IMR-90 (cell line): ENCODE measurements around the gene SPG11. TPM values are rescaled to one million over a fixed set of nuclear protein-coding genes. Genes with fewer than 3 reads are reported as not detected.

Experiments used
- ATAC-seq: fragments of 200-7000 bp; cut with Tn5 transposase; 2 replicates; pipeline ENCODE4 v1.9.1; 2020; ENCODE audit warnings: low read depth, mild to moderate bottlenecking, moderate library complexity
- BruUV-seq: library from RNA; stranded (reverse); fragments of 400-500 nt; replicated peaks from 2 replicates; lab custom pipeline; 2021; lab: Mats Ljungman, UMichigan
- CTCF ChIA-PET: fragments of 300-600 bp; formaldehyde crosslinking; extraction: SDS; loops from one replicate; lab custom pipeline; 2021; ENCODE audit warnings: antibody characterized with exemption; lab: Yijun Ruan, JAX
- POLR2A ChIA-PET: fragments of 300-600 bp; sonication (Branson Sonifier 250); formaldehyde crosslinking; loops from one replicate; lab custom pipeline; 2022; ENCODE audit warnings: antibody characterized with exemption; ENCODE audit not compliant: unreplicated experiment; lab: Charles Lee
- DNase-seq: peaks from one replicate; pipeline ENCODE4 v3.0.0; 2013
- H2AFZ ChIP-seq: replicated peaks from 2 replicates; pipeline ENCODE3; 2013; ENCODE audit warnings: low read length, mild to moderate bottlenecking; ENCODE audit not compliant: poor library complexity
- H2AK5ac ChIP-seq: 2 replicates; pipeline ENCODE4 v1.6.1; 2013; ENCODE audit warnings: low read depth, low read length, inconsistent platforms
- H2AK9ac ChIP-seq: replicated peaks from 2 replicates; pipeline ENCODE3; 2013; ENCODE audit warnings: mild to moderate bottlenecking, low read depth, low read length, moderate library complexity; ENCODE audit not compliant: poor library complexity
- H2BK120ac ChIP-seq: 2 replicates; pipeline ENCODE4 v1.6.1; 2013; ENCODE audit warnings: low read depth, low read length, inconsistent platforms
- H2BK15ac ChIP-seq: 3 replicates; pipeline ENCODE4 v1.6.1; 2013; ENCODE audit warnings: low read depth, low read length, inconsistent platforms
- H2BK20ac ChIP-seq: 2 replicates; pipeline ENCODE4 v1.6.1; 2013; ENCODE audit warnings: low read depth, mild to moderate bottlenecking, inconsistent platforms, low read length, moderate library complexity
- H2BK5ac ChIP-seq: 2 replicates; pipeline ENCODE4 v1.6.1; 2013; ENCODE audit warnings: mild to moderate bottlenecking, low read depth, low read length, inconsistent platforms; ENCODE audit not compliant: poor library complexity, severe bottlenecking
- H3K14ac ChIP-seq: replicated peaks from 2 replicates; pipeline ENCODE4 v1.6.1; 2013; ENCODE audit warnings: low read depth, low read length, inconsistent platforms
- H3K18ac ChIP-seq: 2 replicates; pipeline ENCODE4 v1.6.1; 2013; ENCODE audit warnings: low read depth, low read length, control low read depth
- H3K23ac ChIP-seq: 2 replicates; pipeline ENCODE4 v1.6.1; 2013; ENCODE audit warnings: low read depth, low read length, inconsistent platforms
- H3K27ac ChIP-seq: 2 replicates; pipeline ENCODE4 v1.5.1; 2013; ENCODE audit warnings: mild to moderate bottlenecking, control low read depth, low read length; ENCODE audit not compliant: insufficient read depth
- H3K27me3 ChIP-seq: 2 replicates; pipeline ENCODE4 v1.6.1; 2013; ENCODE audit warnings: low read length; ENCODE audit not compliant: control insufficient read depth, insufficient read depth
- H3K36me3 ChIP-seq: 2 replicates; pipeline ENCODE4 v1.6.1; 2013; ENCODE audit warnings: low read length, mixed read lengths; ENCODE audit not compliant: control insufficient read depth, insufficient read depth
- H3K4ac ChIP-seq: 2 replicates; pipeline ENCODE4 v1.6.1; 2013; ENCODE audit warnings: low read depth, low read length, inconsistent platforms
- H3K4me1 ChIP-seq: 2 replicates; pipeline ENCODE4 v1.6.1; 2013; ENCODE audit warnings: low read length, mixed read lengths; ENCODE audit not compliant: control insufficient read depth, insufficient read depth
- H3K4me2 ChIP-seq: 2 replicates; pipeline ENCODE4 v1.6.1; 2013; ENCODE audit warnings: low read depth, mild to moderate bottlenecking, control low read depth, low read length, moderate library complexity
- H3K4me3 ChIP-seq: 2 replicates; pipeline ENCODE4 v1.5.1; 2013; ENCODE audit warnings: low read depth, mild to moderate bottlenecking, control low read depth, low read length, moderate library complexity; ENCODE audit not compliant: insufficient read depth
- H3K56ac ChIP-seq: 2 replicates; pipeline ENCODE4 v1.6.1; 2013; ENCODE audit warnings: low read length, inconsistent platforms; ENCODE audit not compliant: insufficient read depth; ENCODE audit errors: extremely low read depth
- H3K79me1 ChIP-seq, 2 experiments: 2 replicates each; pipeline ENCODE4 v1.6.1; 2013; ENCODE audit warnings: low read length in 2 of 2, inconsistent platforms in 1 of 2, low read depth in 1 of 2
- H3K9ac ChIP-seq: 2 replicates; pipeline ENCODE4 v1.6.1; 2013; ENCODE audit warnings: low read depth, low read length, control low read depth
- H3K9me1 ChIP-seq: 2 replicates; pipeline ENCODE4 v1.6.1; 2013; ENCODE audit warnings: low read length, inconsistent platforms; ENCODE audit not compliant: insufficient read depth
- H3K9me3 ChIP-seq: 2 replicates; pipeline ENCODE4 v1.6.1; 2013; ENCODE audit warnings: low read length; ENCODE audit not compliant: control insufficient read depth, insufficient read depth
- H4K20me1 ChIP-seq: 2 replicates; pipeline ENCODE4 v1.6.1; 2013; ENCODE audit warnings: low read length, inconsistent platforms; ENCODE audit not compliant: insufficient read depth
- H4K5ac ChIP-seq: 2 replicates; pipeline ENCODE4 v1.6.1; 2013; ENCODE audit warnings: mild to moderate bottlenecking, low read depth, low read length, control low read depth
- H4K8ac ChIP-seq, 2 experiments: 2 replicates each; pipeline ENCODE4 v1.6.1; 2013; ENCODE audit warnings: low read depth in 2 of 2, low read length in 2 of 2, control low read depth in 1 of 2, inconsistent platforms in 1 of 2
- H4K91ac ChIP-seq: 2 replicates; pipeline ENCODE4 v1.6.1; 2013; ENCODE audit warnings: low read depth, low read length, inconsistent platforms; ENCODE audit not compliant: insufficient read depth
- BHLHE40 ChIP-seq: fragments of 150-350 bp; IDR thresholded peaks from 2 replicates; pipeline ENCODE4 v1.6.1; 2016; ENCODE audit warnings: mild to moderate bottlenecking, low read depth, low read length
- CEBPB ChIP-seq: IDR thresholded peaks from 2 replicates; pipeline ENCODE4 v1.6.1; 2012; ENCODE audit warnings: low read depth, low read length, improper control_type of control experiment
- CHD1 ChIP-seq: IDR thresholded peaks from 2 replicates; pipeline ENCODE4 v1.6.1; 2012; ENCODE audit warnings: low read depth, low read length, improper control_type of control experiment
- ELK1 ChIP-seq: fragments of 150-350 bp; IDR thresholded peaks from 2 replicates; pipeline ENCODE4 v1.6.1; 2016; ENCODE audit warnings: low read depth, mild to moderate bottlenecking, low read length, moderate library complexity, borderline replicate concordance
- MAFK ChIP-seq: IDR thresholded peaks from 2 replicates; pipeline ENCODE4 v1.6.1; 2012; ENCODE audit warnings: low read depth, low read length, improper control_type of control experiment
- MAZ ChIP-seq: IDR thresholded peaks from 2 replicates; pipeline ENCODE4 v1.6.1; 2012; ENCODE audit warnings: low read depth, mild to moderate bottlenecking, low read length, improper control_type of control experiment, moderate library complexity, borderline replicate concordance
- MXI1 ChIP-seq: IDR thresholded peaks from 2 replicates; pipeline ENCODE4 v1.6.1; 2012; ENCODE audit warnings: low read depth, mild to moderate bottlenecking, low read length, moderate library complexity, borderline replicate concordance
- NFE2L2 ChIP-seq: fragments of 150-350 bp; IDR thresholded peaks from 2 replicates; pipeline ENCODE4 v1.6.1; 2016; ENCODE audit warnings: low read depth, mild to moderate bottlenecking, low read length
- POLR2A ChIP-seq: IDR thresholded peaks from 2 replicates; pipeline ENCODE4 v1.6.1; 2012; ENCODE audit warnings: mild to moderate bottlenecking, low read depth, low read length
- RAD21 ChIP-seq: IDR thresholded peaks from 2 replicates; pipeline ENCODE4 v1.6.1; 2012; ENCODE audit warnings: low read length, improper control_type of control experiment
- RCOR1 ChIP-seq: IDR thresholded peaks from 2 replicates; pipeline ENCODE4 v1.6.1; 2012; ENCODE audit warnings: mild to moderate bottlenecking, low read length, improper control_type of control experiment; ENCODE audit not compliant: insufficient replicate concordance
- WGBS, 2 experiments: methylation state at CpG; one replicate each; pipeline versions ENCODE4 v1.1.5 to v1.1.7; 2013; ENCODE audit warnings: missing lambda C conversion rate in 2 of 2; ENCODE audit not compliant: insufficient read length in 1 of 2; ENCODE audit errors: extremely low coverage in 2 of 2; 5-methylcytosine and 5-hydroxymethylcytosine counted together
- dilution Hi-C: fragments of 300-500 bp; cut with HindIII; formaldehyde crosslinking; loops from one replicate; pipeline ENCODE4 v1.14.3; 2018; ENCODE audit warnings: low sequenced_read_pairs; ENCODE audit not compliant: unreplicated experiment
- in situ Hi-C: fragments of 300-500 bp; cut with MboI; formaldehyde crosslinking; loops from 3 replicates; pipeline ENCODE4 v1.14.3; 2019; ENCODE audit warnings: low sequenced_read_pairs, inconsistent platforms, mixed read lengths
- intact Hi-C: fragments of 100-400 bp; cut with micrococcal nuclease; formaldehyde crosslinking; loops from 2 replicates; pipeline ENCODE4 v1.10.0; 2022
- polyA plus RNA-seq, 3 experiments: library from polyadenylated mRNA; depleted of rRNA; stranded (reverse); fragments of >200 nt; gene quantifications; 2 replicates each; pipeline ENCODE4 v1.2.3, GENCODE V29; 2012; ENCODE audit warnings: low replicate concordance in 1 of 3
- total RNA-seq: library from RNA; depleted of rRNA; stranded (reverse); fragments of >200 nt; gene quantifications from 2 replicates; pipeline ENCODE4 v1.2.3, GENCODE V29; 2012
- TF ChIP-seq, protein P1 (sequence below): fragments of 150-350 bp; IDR thresholded peaks from 2 replicates; pipeline ENCODE4 v1.6.1; 2017; ENCODE audit warnings: mild to moderate bottlenecking, antibody characterized with exemption, low read length, low read depth
- TF ChIP-seq, protein P2 (sequence below): conservative IDR thresholded peaks from 2 replicates; pipeline ENCODE4 v1.5.1; 2012; ENCODE audit warnings: mild to moderate bottlenecking, low read depth, low read length, improper control_type of control experiment

The SPG11 gene
- total and polyA plus RNA-seq, 2 of the 4 experiments (the other 2 are of a cell fraction), result 30.8 to 32.6 TPM

GRCh38 chr15:44711743-44712345, 48.4 kb upstream of the SPG11 start:
- H3K4me1 ChIP-seq, result 0 out of 2 replicates have a peak, but pooled peaks cover 2% of the 10 kb centered on the region
- H3K36me3 ChIP-seq, result peaks cover 11% of the 10 kb centered on the region
- peak overlapping the region; percentile 86 for H3K4me2 ChIP-seq
- peaks cover 24 to 42% of the 10 kb centered on the region in 2 experiments for H3K79me1 ChIP-seq
- H4K20me1 ChIP-seq, result peaks cover 43% of the 10 kb centered on the region
- peak overlapping the region; percentile 77 for H3K18ac ChIP-seq
- H3K9me1 ChIP-seq, result no peaks in the 10 kb centered on the region; the same call in 1 of the 2 replicates
- H4K91ac ChIP-seq, result peak overlapping the region; percentile 89
- no peaks in the 10 kb centered on the region for H3K9me3 ChIP-seq
- peak overlapping the region; percentile 87 for H3K9ac ChIP-seq
- dilution Hi-C loops, result no loop called here
- WGBS, 2 experiments, result 0% methylated on average over 17 of the region's 46 CpGs; no CpG with 5 or more reads in 1 of the 2 experiments
- H2AK5ac ChIP-seq, result peak overlapping the region; percentile 90
- H3K27me3 ChIP-seq, result no peaks in the 10 kb centered on the region
- peak overlapping the region; percentile 87 for H3K27ac ChIP-seq
- H4K8ac ChIP-seq, result peak overlapping the region in 1 of 2 experiments; percentile 84; a peak in 1 of 4 replicates
- no peak overlapping the region for H2BK20ac ChIP-seq
- peak overlapping the region; percentile 99 for H2AK9ac ChIP-seq
- TF ChIP-seq CEBPB (no peak), RCOR1 (no peak), NFE2L2 (no peak), MAZ (0 out of 2 replicates have a peak, but pooled peaks have one; percentile 2), RAD21 (no peak), MAFK (no peak), ELK1 (no peak), BHLHE40 (no peak; the same call in 1 of the 2 replicates), MXI1 (0 out of 2 replicates have a peak, but pooled peaks have one; percentile 43), POLR2A (no peak), CHD1 (0 out of 2 replicates have a peak, but pooled peaks have one; percentile 26)
- TF ChIP-seq, protein P1, sequence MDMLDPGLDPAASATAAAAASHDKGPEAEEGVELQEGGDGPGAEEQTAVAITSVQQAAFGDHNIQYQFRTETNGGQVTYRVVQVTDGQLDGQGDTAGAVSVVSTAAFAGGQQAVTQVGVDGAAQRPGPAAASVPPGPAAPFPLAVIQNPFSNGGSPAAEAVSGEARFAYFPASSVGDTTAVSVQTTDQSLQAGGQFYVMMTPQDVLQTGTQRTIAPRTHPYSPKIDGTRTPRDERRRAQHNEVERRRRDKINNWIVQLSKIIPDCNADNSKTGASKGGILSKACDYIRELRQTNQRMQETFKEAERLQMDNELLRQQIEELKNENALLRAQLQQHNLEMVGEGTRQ, result no peak
- TF ChIP-seq, protein P2, sequence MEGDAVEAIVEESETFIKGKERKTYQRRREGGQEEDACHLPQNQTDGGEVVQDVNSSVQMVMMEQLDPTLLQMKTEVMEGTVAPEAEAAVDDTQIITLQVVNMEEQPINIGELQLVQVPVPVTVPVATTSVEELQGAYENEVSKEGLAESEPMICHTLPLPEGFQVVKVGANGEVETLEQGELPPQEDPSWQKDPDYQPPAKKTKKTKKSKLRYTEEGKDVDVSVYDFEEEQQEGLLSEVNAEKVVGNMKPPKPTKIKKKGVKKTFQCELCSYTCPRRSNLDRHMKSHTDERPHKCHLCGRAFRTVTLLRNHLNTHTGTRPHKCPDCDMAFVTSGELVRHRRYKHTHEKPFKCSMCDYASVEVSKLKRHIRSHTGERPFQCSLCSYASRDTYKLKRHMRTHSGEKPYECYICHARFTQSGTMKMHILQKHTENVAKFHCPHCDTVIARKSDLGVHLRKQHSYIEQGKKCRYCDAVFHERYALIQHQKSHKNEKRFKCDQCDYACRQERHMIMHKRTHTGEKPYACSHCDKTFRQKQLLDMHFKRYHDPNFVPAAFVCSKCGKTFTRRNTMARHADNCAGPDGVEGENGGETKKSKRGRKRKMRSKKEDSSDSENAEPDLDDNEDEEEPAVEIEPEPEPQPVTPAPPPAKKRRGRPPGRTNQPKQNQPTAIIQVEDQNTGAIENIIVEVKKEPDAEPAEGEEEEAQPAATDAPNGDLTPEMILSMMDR, result no peak
- DNase-seq, result peak; percentile 23
- H3K4ac ChIP-seq, result peak overlapping the region; percentile 94
- in situ Hi-C loops, result no loop called here
- ChIA-PET CTCF (interaction anchor here (1.3 to 1.7 kb wide), 2 partner anchors 26 to 48 kb away, joined by 6 read pairs; partner anchors contain the start of gene SPG11), POLR2A (interaction anchor here (0.6 to 1.2 kb wide), 3 partner anchors 15 to 476 kb away, joined by 3 to 7 read pairs (median 4); partner anchors contain the start of gene SHF)
- no peak overlapping the region for H4K5ac ChIP-seq
- H3K23ac ChIP-seq, result peak overlapping the region; percentile 98
- TSS peak; percentile 53 for BruUV-seq
- H2BK5ac ChIP-seq, result peak overlapping the region; percentile 88
- peak; percentile 47 for ATAC-seq
- H3K14ac ChIP-seq, result peak overlapping the region; percentile 95
- H2AFZ ChIP-seq, result peak overlapping the region; percentile 98
- H3K56ac ChIP-seq, result peak overlapping the region; percentile 93
- H2BK15ac ChIP-seq, result no peak overlapping the region
- H3K4me3 ChIP-seq, result peak overlapping the region; percentile 83
- intact Hi-C loops, result loop anchor here (1.0 kb wide), 2 partner anchors 16 to 49 kb away; partner anchors contain the start of gene SPG11
- H2BK120ac ChIP-seq, result 0 out of 2 replicates have a peak overlapping the region, but pooled peaks have one; percentile 21
